Karpas-422 (cell line): Measurements from ENCODE around the gene TMEM120A. TPM values are rescaled to one million over a fixed set of nuclear protein-coding genes. Genes with fewer than 3 reads are reported as not detected.

ENCODE experiments used
- DNase-seq: peaks from one replicate; pipeline ENCODE4 v3.0.0-alpha.2; 2015
- H2AFZ ChIP-seq: fragments of 200-600 bp; sonication (generic); 2 replicates; pipeline ENCODE4 v1.6.1; 2014; ENCODE audit warnings: antibody characterized with exemption, low read length, mixed read lengths
- H3K27ac ChIP-seq: fragments of 200-600 bp; sonication (generic); 2 replicates; pipeline ENCODE4 v1.5.1; 2014; ENCODE audit warnings: mild to moderate bottlenecking, low read length, moderate library complexity
- H3K27me3 ChIP-seq: fragments of 200-600 bp; sonication (generic); 2 replicates; pipeline ENCODE4 v1.6.1; 2014; ENCODE audit warnings: low read length, mixed read lengths
- H3K36me3 ChIP-seq: fragments of 200-600 bp; sonication (generic); 2 replicates; pipeline ENCODE4 v1.6.1; 2014; ENCODE audit warnings: low read length, mixed read lengths; ENCODE audit not compliant: insufficient read depth
- H3K4me1 ChIP-seq: fragments of 200-600 bp; sonication (generic); 2 replicates; pipeline ENCODE4 v1.6.1; 2014; ENCODE audit warnings: mild to moderate bottlenecking, low read length, mixed read lengths
- H3K4me2 ChIP-seq: fragments of 200-600 bp; sonication (generic); 2 replicates; pipeline ENCODE4 v1.6.1; 2014; ENCODE audit warnings: low read length, low read depth, mild to moderate bottlenecking; ENCODE audit not compliant: poor library complexity, severe bottlenecking
- H3K4me3 ChIP-seq: fragments of 200-600 bp; sonication (generic); 2 replicates; pipeline ENCODE4 v1.5.1; 2014; ENCODE audit warnings: mild to moderate bottlenecking, antibody characterized with exemption, low read length, mixed read lengths
- H3K79me2 ChIP-seq: fragments of 200-600 bp; sonication (generic); 2 replicates; pipeline ENCODE4 v1.6.1; 2014; ENCODE audit warnings: mild to moderate bottlenecking, low read length, mixed read lengths
- H3K9ac ChIP-seq: fragments of 200-600 bp; sonication (generic); 2 replicates; pipeline ENCODE4 v1.6.0; 2014; ENCODE audit warnings: low read length
- H3K9me2 ChIP-seq: fragments of 200-600 bp; sonication (generic), shearing (Covaris generic); replicated peaks from 2 replicates; pipeline ENCODE4 v1.6.0; 2014; ENCODE audit warnings: mild to moderate bottlenecking, low read length, moderate library complexity; ENCODE audit not compliant: insufficient read depth
- H3K9me3 ChIP-seq: fragments of 300-700, 200-600 bp; sonication (generic); 2 replicates; pipeline ENCODE4 v1.6.1; 2014; ENCODE audit warnings: low read length, mixed read lengths
- H4K20me1 ChIP-seq: fragments of 200-600 bp; sonication (generic); 2 replicates; pipeline ENCODE4 v1.6.1; 2014; ENCODE audit warnings: mild to moderate bottlenecking, antibody characterized with exemption, low read length, low read depth; ENCODE audit not compliant: insufficient read depth
- total RNA-seq: library from RNA; depleted of rRNA; stranded (reverse); fragments of >200 nt; shearing (Covaris generic); gene quantifications from 2 replicates; pipeline ENCODE4 v1.2.3, GENCODE V29; 2014; ENCODE audit warnings: low replicate concordance

Gene TMEM120A
- total RNA-seq, 1 experiment from 2014 or later = 35.6 TPM

DNA sequence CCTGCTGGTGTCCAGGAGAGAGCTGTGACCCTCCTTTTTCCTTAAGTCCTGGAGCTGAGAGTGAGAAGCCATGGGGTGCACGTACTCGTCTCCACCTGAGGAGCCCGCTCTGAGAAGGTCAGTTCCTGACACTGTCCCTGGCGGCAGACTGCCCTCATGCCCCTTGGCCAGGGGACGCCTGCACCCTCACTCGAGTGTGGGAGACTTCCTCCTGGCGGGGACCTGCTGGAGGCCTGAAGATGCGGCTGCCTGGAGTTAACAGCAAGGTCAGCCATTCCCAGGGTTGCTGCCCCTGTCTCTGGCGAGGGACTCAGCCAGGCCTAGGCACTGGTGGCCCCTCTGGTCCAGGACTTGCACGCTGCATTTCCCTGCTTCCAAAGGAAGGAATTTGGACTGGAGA is 26.4 kb downstream of the TMEM120A start:
- H3K9me2 ChIP-seq = no peaks in the 10 kb centered on the region
- H3K79me2 ChIP-seq = no peaks in the 10 kb centered on the region
- no peak overlapping the region for H3K4me2 ChIP-seq
- H4K20me1 ChIP-seq = no peaks in the 10 kb centered on the region
- no peak overlapping the region for H3K9ac ChIP-seq
- no peaks in the 10 kb centered on the region for H3K4me1 ChIP-seq
- no peak overlapping the region for H2AFZ ChIP-seq
- H3K27ac ChIP-seq = no peak overlapping the region
- H3K27me3 ChIP-seq = no peaks in the 10 kb centered on the region
- H3K4me3 ChIP-seq = no peak overlapping the region
- H3K9me3 ChIP-seq = no peaks in the 10 kb centered on the region
- no peak for DNase-seq
- H3K36me3 ChIP-seq = no peaks in the 10 kb centered on the region

DNA sequence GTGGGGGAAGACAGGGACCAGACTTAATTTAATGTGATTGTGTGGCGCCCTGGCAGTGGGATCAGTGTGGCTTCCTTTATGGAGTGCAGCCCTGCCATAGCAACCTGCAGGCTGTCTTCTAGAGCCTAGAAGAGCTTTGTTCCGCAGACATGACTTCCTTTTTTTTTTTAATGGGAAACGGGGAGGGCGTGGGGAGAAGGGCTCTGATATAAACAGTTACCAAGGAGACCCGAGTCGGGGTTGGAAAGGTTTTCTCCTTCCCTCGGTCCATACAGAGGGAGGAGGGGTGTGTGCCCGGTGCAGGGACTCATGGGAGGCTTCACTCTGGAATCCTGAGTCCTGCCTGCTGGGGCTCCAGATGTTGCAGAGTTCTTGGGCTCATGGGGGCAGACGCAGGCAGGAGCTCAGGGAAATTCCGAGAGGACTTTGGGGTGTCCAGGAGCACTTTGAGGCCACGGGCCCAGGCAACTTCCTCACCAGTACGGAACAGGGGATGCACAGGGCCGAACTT is 26.9 kb downstream of the TMEM120A start:
- H3K9me3 ChIP-seq = no peaks in the 10 kb centered on the region
- H3K27me3 ChIP-seq = no peaks in the 10 kb centered on the region
- no peaks in the 10 kb centered on the region for H3K79me2 ChIP-seq
- H2AFZ ChIP-seq = no peak overlapping the region
- H4K20me1 ChIP-seq = no peaks in the 10 kb centered on the region
- H3K9ac ChIP-seq = no peak overlapping the region
- H3K9me2 ChIP-seq = no peaks in the 10 kb centered on the region
- H3K4me3 ChIP-seq = no peak overlapping the region
- H3K36me3 ChIP-seq = no peaks in the 10 kb centered on the region
- no peak overlapping the region for H3K4me2 ChIP-seq
- no peak overlapping the region for H3K27ac ChIP-seq
- no peak for DNase-seq
- no peaks in the 10 kb centered on the region for H3K4me1 ChIP-seq

DNA sequence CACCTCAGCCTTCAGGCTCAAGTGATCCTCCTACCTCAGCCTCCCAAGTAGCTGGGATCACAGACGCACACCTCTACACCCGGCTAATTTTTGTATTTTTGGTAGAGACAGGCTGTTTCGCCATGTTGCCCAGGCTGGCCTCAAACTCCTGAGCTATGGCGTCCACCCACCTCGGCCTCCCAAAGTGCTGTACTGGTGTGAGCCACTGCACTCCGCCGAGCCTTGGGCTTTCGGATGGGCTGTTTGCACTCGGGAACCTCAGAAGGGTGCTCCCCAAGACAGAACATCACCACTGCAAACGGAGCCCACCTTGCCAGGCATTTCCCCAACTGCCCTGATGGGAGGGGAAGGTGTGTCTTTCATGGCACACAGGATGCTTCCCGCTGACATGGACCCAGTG is 27.3 kb downstream of the TMEM120A start:
- Histone ChIP-seq H3K4me2 (no peak overlapping the region), H3K9me3 (no peaks in the 10 kb centered on the region), H4K20me1 (no peaks in the 10 kb centered on the region), H3K4me3 (no peak overlapping the region), H3K27me3 (no peaks in the 10 kb centered on the region), H3K79me2 (no peaks in the 10 kb centered on the region), H3K9ac (no peak overlapping the region), H3K4me1 (no peaks in the 10 kb centered on the region), H2AFZ (no peak overlapping the region), H3K27ac (no peak overlapping the region), H3K9me2 (no peaks in the 10 kb centered on the region), H3K36me3 (no peaks in the 10 kb centered on the region)
- no peak for DNase-seq

DNA sequence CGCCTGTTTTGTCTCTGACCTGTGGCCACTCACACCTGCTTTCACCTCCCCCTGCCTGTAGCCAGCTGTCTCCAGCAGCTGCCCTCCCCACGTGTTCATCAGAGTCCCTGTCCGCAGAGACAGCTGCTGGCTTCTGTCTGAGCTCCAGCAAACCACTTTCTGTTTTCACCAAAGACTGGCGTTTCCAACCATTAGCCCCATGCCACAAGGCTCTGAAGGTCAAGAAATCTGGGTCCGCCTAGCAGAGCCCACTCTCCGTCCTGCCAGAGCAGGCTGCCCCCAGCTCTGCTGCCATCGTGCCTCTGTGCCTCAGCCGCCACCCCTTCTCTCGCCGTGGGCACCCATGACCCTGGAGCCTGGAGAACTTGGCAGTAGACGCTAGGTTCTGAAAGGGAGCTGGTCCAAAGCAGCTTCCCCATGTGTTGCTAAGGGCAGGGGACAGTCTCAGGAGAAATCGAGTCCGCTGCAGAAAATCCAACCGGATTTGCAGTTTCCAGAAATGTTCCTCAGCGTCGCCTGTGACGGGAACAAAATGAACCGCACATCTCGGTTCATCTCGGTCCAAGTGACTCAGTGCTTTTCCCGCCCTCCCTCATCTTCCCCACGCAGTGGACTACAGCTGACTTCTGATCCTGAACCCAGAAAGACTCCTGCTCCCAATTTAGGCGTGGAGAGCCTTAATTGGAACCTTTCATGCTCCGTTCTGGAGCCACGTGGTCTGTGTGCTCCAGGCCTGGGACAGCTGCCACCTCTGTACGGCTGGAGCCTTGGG is 28.0 kb downstream of the TMEM120A start:
- Histone ChIP-seq H4K20me1 (no peaks in the 10 kb centered on the region), H2AFZ (no peak overlapping the region), H3K4me2 (no peak overlapping the region), H3K79me2 (no peaks in the 10 kb centered on the region), H3K27ac (no peak overlapping the region), H3K4me3 (no peak overlapping the region), H3K9me2 (no peaks in the 10 kb centered on the region), H3K9ac (no peak overlapping the region), H3K4me1 (no peaks in the 10 kb centered on the region), H3K9me3 (no peaks in the 10 kb centered on the region), H3K36me3 (no peaks in the 10 kb centered on the region), H3K27me3 (no peaks in the 10 kb centered on the region)
- DNase-seq = no peak

DNA sequence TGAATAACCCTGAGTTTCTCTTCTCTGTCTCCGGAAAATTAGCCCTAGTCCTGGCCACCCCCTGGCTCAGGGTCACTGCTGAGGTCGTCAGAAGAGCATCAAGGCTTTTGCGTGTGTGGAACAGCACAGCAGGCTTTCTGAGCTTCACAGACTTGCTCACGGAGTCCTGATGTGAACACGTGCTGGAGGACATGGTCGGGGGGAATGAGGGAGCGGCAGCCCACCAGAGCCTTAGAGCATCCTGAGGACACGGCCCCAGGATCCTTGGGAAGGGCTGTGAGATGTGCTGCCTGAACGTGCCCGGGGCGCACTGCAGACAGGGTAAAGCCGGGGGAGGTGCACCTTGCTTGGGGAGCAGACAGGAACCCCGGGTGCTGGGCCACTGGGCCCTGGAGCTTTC is 28.8 kb downstream of the TMEM120A start:
- no peaks in the 10 kb centered on the region for H3K27me3 ChIP-seq
- H3K4me1 ChIP-seq = no peaks in the 10 kb centered on the region
- no peak for DNase-seq
- H3K9ac ChIP-seq = no peak overlapping the region
- H3K36me3 ChIP-seq = no peaks in the 10 kb centered on the region
- H3K4me3 ChIP-seq = no peak overlapping the region
- H3K79me2 ChIP-seq = no peaks in the 10 kb centered on the region
- no peak overlapping the region for H3K27ac ChIP-seq
- H4K20me1 ChIP-seq = no peaks in the 10 kb centered on the region
- no peaks in the 10 kb centered on the region for H3K9me3 ChIP-seq
- no peak overlapping the region for H3K4me2 ChIP-seq
- H2AFZ ChIP-seq = no peak overlapping the region
- H3K9me2 ChIP-seq = no peaks in the 10 kb centered on the region

DNA sequence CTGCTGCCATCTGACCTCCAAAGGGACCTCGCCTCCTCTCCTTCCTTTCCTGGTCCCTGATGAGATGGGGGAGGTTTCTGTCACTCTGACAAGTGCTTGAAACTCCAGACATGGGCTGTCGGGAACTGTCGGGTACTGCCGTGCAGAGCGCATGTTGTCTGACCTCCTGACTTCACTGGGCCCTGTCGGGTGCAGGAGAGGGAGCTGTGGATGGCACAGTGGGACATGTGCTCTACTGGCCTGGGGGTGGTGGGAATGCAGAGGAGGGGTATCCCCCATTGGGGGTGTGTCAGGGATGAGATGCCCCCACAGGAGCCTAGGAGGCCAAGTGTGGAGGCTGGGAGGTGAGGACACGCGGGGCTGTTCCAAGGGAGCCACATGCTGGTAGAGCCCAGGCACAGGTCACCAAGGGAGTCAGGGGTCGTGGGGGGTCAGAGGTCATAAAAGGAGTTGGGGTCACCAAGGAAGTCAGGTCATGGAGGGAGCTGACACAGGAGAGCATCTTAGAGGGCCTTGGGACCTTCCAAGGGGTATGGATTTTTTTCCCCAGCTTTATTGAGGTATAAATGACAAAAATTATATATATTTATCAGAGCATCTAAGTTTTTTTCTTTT is 30.9 kb downstream of the TMEM120A start:
- H3K79me2 ChIP-seq = no peaks in the 10 kb centered on the region

DNA sequence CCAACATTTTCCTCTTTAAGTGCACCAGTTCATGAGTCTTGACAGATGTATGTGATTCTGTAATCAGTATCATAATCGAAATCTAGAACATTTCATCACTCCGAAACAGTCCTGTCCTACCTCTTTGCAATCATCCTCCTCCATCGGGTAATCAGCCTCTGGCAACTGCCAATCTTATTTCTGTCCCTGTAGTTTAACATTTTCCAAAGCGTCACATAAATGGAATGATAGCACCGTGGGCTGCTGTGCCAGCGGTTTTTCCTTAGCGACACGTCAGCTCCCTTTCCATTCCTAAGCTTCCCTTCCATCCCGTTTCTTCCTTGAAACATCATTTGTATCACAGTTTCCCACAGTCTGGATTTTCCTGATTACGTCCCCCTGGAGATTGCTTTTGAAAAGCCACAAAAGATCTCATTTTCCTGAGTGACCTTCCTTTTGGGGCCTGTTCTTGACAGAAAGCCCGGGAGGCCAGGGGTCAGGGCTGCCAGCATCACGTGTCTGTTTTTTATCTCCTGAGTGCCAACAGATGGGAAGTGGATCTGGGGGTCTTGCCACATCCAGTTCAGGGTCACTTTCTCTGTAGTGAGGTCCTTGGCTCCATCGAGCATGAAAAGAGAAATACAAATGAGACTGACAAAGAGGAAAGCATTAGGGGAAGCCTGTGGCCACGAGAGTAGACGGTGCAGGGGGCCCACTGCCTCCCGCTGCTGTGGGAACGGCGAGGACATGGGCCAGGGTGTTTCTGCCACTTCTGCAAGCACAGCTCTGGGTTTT is 31.6 kb downstream of the TMEM120A start:
- no peaks in the 10 kb centered on the region for H3K79me2 ChIP-seq
- H3K4me3 ChIP-seq = no peak overlapping the region
- no peak overlapping the region for H3K9ac ChIP-seq
- no peaks in the 10 kb centered on the region for H3K36me3 ChIP-seq
- no peaks in the 10 kb centered on the region for H3K9me3 ChIP-seq
- H3K4me1 ChIP-seq = no peaks in the 10 kb centered on the region
- no peak overlapping the region for H3K27ac ChIP-seq
- no peaks in the 10 kb centered on the region for H4K20me1 ChIP-seq
- no peak overlapping the region for H3K4me2 ChIP-seq
- H2AFZ ChIP-seq = no peak overlapping the region
- DNase-seq = no peak
- no peaks in the 10 kb centered on the region for H3K9me2 ChIP-seq
- H3K27me3 ChIP-seq = no peaks in the 10 kb centered on the region

More for the DNA sequence above, 30.9 kb downstream of the TMEM120A start:
- no peaks in the 10 kb centered on the region for H4K20me1 ChIP-seq
- H3K4me3 ChIP-seq = no peak overlapping the region
- H3K27ac ChIP-seq = no peak overlapping the region
- no peaks in the 10 kb centered on the region for H3K27me3 ChIP-seq
- no peak overlapping the region for H2AFZ ChIP-seq
- no peak overlapping the region for H3K4me2 ChIP-seq
- no peaks in the 10 kb centered on the region for H3K36me3 ChIP-seq
- H3K9me3 ChIP-seq = no peaks in the 10 kb centered on the region
- no peaks in the 10 kb centered on the region for H3K4me1 ChIP-seq
- no peak overlapping the region for H3K9ac ChIP-seq
- no peaks in the 10 kb centered on the region for H3K9me2 ChIP-seq
- no peak for DNase-seq

DNA sequence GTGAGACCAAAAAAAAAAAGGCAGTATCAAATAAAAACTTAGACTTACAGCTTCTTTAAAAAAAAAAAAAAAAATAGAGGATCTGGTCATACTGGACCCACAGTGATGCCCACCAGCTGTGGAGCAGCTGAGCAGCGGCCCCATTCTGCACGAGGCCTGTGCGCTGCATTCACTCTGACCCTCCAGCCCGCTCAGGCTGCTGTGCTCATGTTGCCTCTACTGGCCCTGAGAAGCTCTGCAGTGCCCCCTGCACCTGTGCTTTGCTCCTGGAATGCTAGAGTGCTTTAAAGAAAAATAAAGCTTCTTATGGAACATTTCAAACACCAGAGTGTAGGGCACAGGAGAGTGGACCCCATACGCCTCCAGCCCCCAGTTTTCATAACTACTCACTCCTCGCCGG is 33.2 kb downstream of the TMEM120A start:
- no peak overlapping the region for H2AFZ ChIP-seq
- no peak overlapping the region for H3K4me3 ChIP-seq
- no peaks in the 10 kb centered on the region for H3K79me2 ChIP-seq
- H3K4me1 ChIP-seq = no peaks in the 10 kb centered on the region
- H3K9me3 ChIP-seq = no peaks in the 10 kb centered on the region
- no peak overlapping the region for H3K27ac ChIP-seq
- H3K27me3 ChIP-seq = no peaks in the 10 kb centered on the region
- no peak overlapping the region for H3K9ac ChIP-seq
- no peak for DNase-seq
- H3K9me2 ChIP-seq = no peaks in the 10 kb centered on the region
- no peak overlapping the region for H3K4me2 ChIP-seq
- H3K36me3 ChIP-seq = no peaks in the 10 kb centered on the region
- no peaks in the 10 kb centered on the region for H4K20me1 ChIP-seq
